Immature natural killer cell (primary cell): ENCODE data around the gene NLRC5. TPM values are rescaled to one million over a fixed set of nuclear protein-coding genes. Genes with fewer than 3 reads are reported as not detected.

ENCODE experiments used
- DNase-seq, 3 donors: peaks; one replicate each; pipeline ENCODE4 v3.0.0; 2022; ENCODE audit warnings: mixed read lengths in 1 of 3
- H3K27ac Mint-ChIP-seq, 6 donors: one replicate each; pipeline ENCODE4 v1.8.0; 2020; ENCODE audit warnings: mixed read lengths in 6 of 6, mild to moderate bottlenecking in 5 of 6, inconsistent platforms in 4 of 6, moderate library complexity in 3 of 6
- H3K27me3 Mint-ChIP-seq, 3 donors: one replicate each; pipeline ENCODE4 v1.8.0; 2020 to 2021; ENCODE audit warnings: low read depth in 3 of 3, mild to moderate bottlenecking in 3 of 3, mixed read lengths in 3 of 3, moderate library complexity in 3 of 3, inconsistent platforms in 1 of 3
- H3K36me3 Mint-ChIP-seq, 3 donors: one replicate each; pipeline ENCODE4 v1.8.0; 2020; ENCODE audit warnings: mixed read lengths in 3 of 3, inconsistent platforms in 2 of 3, mild to moderate bottlenecking in 2 of 3
- H3K4me1 Mint-ChIP-seq, 2 donors: one replicate each; pipeline ENCODE4 v1.8.0; 2020; ENCODE audit warnings: inconsistent platforms in 2 of 2, mild to moderate bottlenecking in 2 of 2, mixed read lengths in 2 of 2, moderate library complexity in 1 of 2
- H3K4me3 Mint-ChIP-seq, 5 donors: one replicate each; pipeline ENCODE4 v1.8.0; 2020; ENCODE audit warnings: mild to moderate bottlenecking in 5 of 5, mixed read lengths in 5 of 5, inconsistent platforms in 3 of 5, moderate library complexity in 3 of 5
- H3K9me3 Mint-ChIP-seq, 6 donors: one replicate each; pipeline ENCODE4 v1.8.0; 2020; ENCODE audit warnings: mild to moderate bottlenecking in 6 of 6, mixed read lengths in 6 of 6, inconsistent platforms in 4 of 6, moderate library complexity in 3 of 6
- polyA plus RNA-seq, 3 donors: library from polyadenylated mRNA; unstranded; fragments of 300-500 nt; fragmentation: Illumina TruSeq; gene quantifications; one replicate each; pipeline ENCODE4 v1.2.3, GENCODE V29; 2021

The NLRC5 gene
- polyA plus RNA-seq, 3 donors from 2014 or later: 18.2 to 151 (median 32.8) TPM

DNA sequence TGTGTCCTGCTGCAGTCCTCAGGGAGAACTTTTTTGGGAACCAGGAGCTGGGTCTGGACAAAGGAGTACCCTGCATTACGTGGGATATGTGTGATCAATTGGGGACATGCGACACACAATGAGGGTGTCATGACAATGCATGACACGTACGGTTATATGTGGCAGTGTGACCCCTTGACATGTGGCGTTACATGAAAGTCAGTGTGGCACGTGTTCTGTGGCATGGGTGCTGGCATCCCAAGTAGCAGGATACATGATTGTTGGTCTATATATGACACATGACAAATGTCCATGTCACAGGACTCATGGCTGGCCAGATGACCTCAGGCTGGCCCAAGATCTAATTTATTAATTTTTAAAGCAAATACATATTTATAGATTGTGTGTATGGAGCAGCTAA, 93.3 kb downstream of the NLRC5 start:
- H3K36me3 Mint-ChIP-seq: peaks cover 0 to 18% (median 0%) of the 10 kb centered on the region in 3 donors

DNA sequence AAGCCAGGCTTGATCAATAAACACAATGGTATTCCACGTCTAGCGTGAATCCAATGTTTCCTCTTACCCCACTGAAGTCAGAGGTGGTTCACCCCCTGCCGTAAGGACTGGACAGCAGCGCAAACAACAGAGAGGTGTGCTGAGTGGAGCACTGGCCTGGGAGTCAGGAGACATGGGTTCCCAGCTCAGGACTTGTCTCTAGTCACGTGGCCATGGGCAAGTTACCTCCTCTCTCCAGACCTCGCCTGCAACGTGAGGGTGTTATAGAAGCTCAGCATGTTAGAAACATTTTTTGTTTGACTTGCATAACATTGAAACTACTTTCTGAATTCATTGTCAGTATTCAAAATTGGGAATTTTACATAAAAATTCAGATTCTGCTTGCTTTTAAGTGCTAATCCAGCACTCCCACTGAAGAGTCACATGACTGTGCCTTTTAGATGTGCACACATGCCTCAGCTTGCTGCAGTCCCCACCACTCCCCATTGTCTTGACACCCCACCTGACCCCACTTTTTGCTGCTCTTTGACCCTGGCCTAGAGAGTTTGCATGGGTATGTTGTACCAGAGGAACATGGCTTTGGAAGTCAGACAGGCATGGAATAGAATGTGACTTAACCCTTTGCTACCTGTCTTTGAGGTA, 94.2 kb downstream of the NLRC5 start:
- Mint-ChIP-seq H3K27ac (peak overlapping the region; percentile 21 to 90 (median 76)), H3K9me3 (no peaks in the 10 kb centered on the region), H3K27me3 (peaks cover 0 to 10% (median 3%) of the 10 kb centered on the region in 3 donors), H3K4me1 (peaks cover 11 to 16% of the 10 kb centered on the region in 2 donors), H3K36me3 (peaks cover 0 to 18% (median 0%) of the 10 kb centered on the region in 3 donors), H3K4me3 (peak overlapping the region in 2 of 5 donors; percentile 15 to 17)
- no peak for DNase-seq

More for the DNA sequence above, 93.3 kb downstream of the NLRC5 start:
- Mint-ChIP-seq H3K4me1 (peaks cover 11 to 16% of the 10 kb centered on the region in 2 donors), H3K27me3 (peaks cover 0 to 7% (median 3%) of the 10 kb centered on the region in 3 donors), H3K27ac (peak overlapping the region in 1 of 6 donors; percentile 57), H3K4me3 (no peak overlapping the region), H3K9me3 (no peaks in the 10 kb centered on the region)
- no peak for DNase-seq

DNA sequence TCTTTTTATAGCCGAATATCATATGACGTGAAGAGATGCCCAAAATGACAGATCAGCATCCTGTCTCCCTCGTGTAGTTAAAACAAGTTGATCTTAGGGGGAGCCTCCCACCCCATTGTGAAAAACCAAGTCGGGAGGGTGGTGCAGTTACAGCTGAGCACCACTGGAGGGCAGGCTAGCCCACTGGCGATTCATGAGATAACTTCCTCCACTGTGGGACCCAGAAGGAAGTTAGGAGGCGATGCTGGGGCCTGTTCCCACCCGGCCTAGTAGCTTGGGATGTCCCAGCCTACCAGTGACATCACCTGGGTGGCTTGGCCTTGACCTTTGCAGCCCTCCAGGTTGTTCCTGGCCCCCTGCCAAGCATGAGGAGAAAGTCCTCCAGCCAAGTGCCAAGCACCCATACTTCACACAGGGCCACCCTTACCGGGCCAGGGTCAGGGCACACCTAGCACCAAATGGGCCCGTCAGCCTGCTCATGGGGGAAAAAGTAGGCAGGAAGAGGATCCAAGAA, 95.0 kb downstream of the NLRC5 start:
- H3K4me3 Mint-ChIP-seq: peak overlapping the region in 1 of 5 donors; percentile 17
- peak; percentile 66 to 75 (median 70) for DNase-seq
- peak overlapping the region; percentile 21 to 90 (median 76) for H3K27ac Mint-ChIP-seq
- H3K9me3 Mint-ChIP-seq: no peaks in the 10 kb centered on the region
- H3K27me3 Mint-ChIP-seq: peaks cover 3 to 10% (median 4%) of the 10 kb centered on the region in 3 donors
- H3K4me1 Mint-ChIP-seq: peaks cover 11 to 16% of the 10 kb centered on the region in 2 donors
- peaks cover 0 to 17% (median 0%) of the 10 kb centered on the region in 3 donors for H3K36me3 Mint-ChIP-seq

DNA sequence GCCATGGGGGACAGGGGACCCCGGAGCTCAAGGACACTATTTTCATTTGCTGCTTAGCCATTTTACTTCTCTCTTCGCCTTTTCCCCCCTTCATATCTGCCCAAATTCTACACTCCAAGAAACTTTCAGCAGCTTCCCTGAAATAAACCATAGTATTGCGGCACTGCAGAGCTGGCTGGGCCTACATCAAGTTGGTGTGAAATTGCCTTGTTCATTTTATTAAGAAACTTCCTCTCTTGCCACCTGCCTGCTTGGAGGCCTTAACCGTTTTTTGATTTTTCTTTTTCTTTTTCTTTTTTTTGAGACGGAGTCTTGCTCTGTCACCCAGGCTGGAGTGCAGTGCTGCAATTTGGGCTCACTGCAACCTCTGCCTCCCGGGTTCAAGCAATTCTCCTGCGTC, 95.6 kb downstream of the NLRC5 start:
- no peak for DNase-seq
- peaks cover 0 to 10% (median 0%) of the 10 kb centered on the region in 3 donors for H3K36me3 Mint-ChIP-seq
- no peaks in the 10 kb centered on the region for H3K9me3 Mint-ChIP-seq
- peak overlapping the region in 3 of 6 donors; percentile 12 to 60 (median 30) for H3K27ac Mint-ChIP-seq
- peaks cover 11 to 16% of the 10 kb centered on the region in 2 donors for H3K4me1 Mint-ChIP-seq
- H3K4me3 Mint-ChIP-seq: no peak overlapping the region
- peaks cover 1 to 10% (median 4%) of the 10 kb centered on the region in 3 donors for H3K27me3 Mint-ChIP-seq

DNA sequence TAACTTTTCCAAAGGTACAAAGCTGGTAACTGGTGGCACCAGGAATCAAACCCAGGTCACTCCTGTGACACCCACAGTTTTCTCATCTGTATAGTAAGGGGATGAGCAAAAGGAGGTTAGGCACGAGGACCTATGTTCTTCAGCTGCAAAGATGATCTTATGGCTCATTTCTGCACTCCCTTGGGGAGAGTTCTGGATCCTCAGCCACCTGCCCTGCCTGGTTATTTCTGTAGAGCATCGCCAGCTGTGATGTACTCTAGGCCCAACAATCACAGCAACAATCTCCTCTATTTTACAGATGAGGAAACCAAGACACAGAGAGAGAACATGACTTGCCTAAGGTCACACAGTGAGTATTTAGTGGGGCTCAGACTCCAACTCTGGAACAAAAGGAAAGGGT, 97.6 kb downstream of the NLRC5 start:
- no peak for DNase-seq
- Mint-ChIP-seq H3K27ac (no peak overlapping the region), H3K36me3 (peaks cover 0 to 2% (median 0%) of the 10 kb centered on the region in 3 donors), H3K9me3 (no peaks in the 10 kb centered on the region), H3K4me1 (peaks cover 15 to 26% of the 10 kb centered on the region in 2 donors), H3K27me3 (peaks cover 7 to 18% (median 17%) of the 10 kb centered on the region in 3 donors), H3K4me3 (no peak overlapping the region)

DNA sequence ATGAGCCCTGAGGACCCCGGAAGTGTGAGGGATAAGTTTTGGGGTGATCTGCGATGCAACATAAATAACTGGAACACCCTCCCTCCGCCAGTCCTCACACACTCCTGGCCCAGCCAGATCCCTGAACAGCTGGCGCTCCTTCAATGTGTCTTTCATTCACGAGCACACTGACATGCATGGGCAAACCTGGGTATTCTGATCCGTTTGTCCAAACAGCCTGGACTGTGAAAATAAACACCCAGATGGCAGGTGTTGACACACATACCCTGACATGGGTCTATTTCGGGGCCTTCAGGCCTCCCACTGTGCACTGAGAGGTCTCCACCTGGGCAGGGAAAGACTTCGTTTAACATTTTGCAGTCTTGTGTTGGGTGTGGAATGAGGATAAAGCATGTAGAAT, 100.0 kb downstream of the NLRC5 start:
- H3K27ac Mint-ChIP-seq: no peak overlapping the region
- no peaks in the 10 kb centered on the region for H3K36me3 Mint-ChIP-seq
- peaks cover 14 to 23% of the 10 kb centered on the region in 2 donors for H3K4me1 Mint-ChIP-seq
- no peak overlapping the region for H3K4me3 Mint-ChIP-seq
- H3K9me3 Mint-ChIP-seq: no peaks in the 10 kb centered on the region
- DNase-seq: no peak
- H3K27me3 Mint-ChIP-seq: peaks cover 8 to 27% (median 13%) of the 10 kb centered on the region in 3 donors

DNA sequence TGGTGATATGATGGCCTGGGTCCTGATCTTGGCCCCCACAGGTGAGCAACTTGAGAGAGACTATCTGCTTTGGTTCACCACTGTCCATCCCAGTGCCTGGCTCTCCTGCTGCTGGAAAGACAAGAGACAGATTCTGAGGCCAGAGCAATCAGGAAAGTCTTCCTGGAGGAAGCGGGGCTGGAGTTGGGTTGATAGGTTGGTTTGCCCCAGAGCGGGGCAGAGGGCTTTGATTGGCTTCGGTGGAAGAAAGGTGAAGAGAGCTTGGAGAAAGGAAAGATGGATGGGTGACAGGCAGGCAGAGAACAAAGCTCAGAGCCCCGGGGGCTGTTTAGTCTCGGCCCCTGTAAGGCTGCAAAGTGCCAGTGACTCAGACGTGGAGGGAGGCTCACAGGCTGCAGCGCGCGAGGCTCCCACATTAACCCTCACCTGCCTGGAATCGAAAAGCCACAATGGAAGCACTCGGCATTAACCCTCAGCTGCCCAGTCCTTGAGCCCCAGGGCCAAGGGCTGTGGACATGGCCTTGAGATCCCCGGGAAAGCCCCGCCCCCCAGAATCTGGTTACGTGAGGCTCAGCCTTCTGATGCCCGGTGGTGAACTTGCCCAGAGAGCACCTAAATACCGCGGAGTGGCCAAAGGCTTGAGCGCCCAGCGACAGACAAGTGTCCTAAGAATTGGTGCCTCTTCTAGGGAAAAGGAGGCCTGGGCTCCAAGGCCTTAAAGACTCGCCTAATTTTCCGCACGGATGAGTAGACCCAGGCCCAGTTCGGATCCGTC, 102.0 kb downstream of the NLRC5 start:
- H3K27ac Mint-ChIP-seq: no peak overlapping the region

DNA sequence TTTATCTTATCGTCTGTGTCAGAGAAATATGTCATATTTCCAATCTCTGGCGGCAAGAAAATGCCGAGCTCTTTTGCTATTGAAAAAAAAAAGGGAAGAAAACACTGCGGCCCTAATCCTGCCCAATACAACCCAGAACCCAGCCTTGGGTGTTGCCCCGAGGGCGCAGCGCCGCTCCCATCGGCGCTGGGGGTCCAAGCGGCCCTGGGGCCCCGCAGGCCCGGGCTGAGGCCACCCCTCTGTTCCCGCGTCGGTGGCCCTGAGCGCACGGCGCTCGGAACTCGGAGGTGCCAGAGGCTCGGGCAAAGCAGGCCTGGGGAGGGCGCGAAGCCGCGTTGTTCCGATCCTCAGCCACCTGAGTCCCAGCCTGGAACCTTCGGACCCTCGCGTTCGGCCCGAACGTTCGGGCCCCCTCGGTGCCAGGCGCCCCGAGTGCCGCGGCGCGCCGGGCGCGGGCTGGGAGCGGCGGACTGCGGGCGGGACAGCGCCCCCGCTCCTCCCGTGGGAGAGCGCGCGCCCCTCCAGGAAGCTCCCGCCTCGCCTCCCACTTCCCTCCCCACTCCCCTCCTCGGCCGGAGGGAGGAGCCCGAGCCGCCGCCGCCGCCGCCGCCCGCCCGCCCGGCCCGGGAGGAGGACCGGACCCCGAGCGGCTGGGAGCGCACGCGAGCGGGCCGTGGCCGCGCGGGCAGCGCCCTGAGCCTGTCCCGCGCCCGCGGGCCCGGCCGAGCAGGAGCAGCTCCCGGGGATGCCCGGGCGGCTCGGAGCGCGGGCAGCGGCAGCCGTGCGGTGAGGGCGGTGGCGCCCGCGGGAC, 102.8 kb downstream of the NLRC5 start, which contains the start of gene CPNE2:
Gene CPNE2, plus strand, starts transcription at position 609 of the 811 bp plus-strand sequence. CDS start 18,160 bp downstream, outside the sequence.
- H3K36me3 Mint-ChIP-seq: no peaks in the 10 kb centered on the region
- peaks cover 9 to 15% of the 10 kb centered on the region in 2 donors for H3K4me1 Mint-ChIP-seq
- H3K27ac Mint-ChIP-seq: no peak within 1 kb of the TSS
- peaks cover 10 to 31% (median 14%) of the 10 kb centered on the region in 3 donors for H3K27me3 Mint-ChIP-seq
- H3K4me3 Mint-ChIP-seq: peak within 1 kb of the TSS; percentile 67 to 80 (median 75)
- DNase-seq: peak in 1 of 3 donors; percentile 12
- no peaks in the 10 kb centered on the region for H3K9me3 Mint-ChIP-seq

More for the DNA sequence above, 102.0 kb downstream of the NLRC5 start:
- peak overlapping the region; percentile 43 to 79 (median 74) for H3K4me3 Mint-ChIP-seq
- DNase-seq: no peak
- no peaks in the 10 kb centered on the region for H3K36me3 Mint-ChIP-seq
- H3K27me3 Mint-ChIP-seq: peaks cover 10 to 31% (median 14%) of the 10 kb centered on the region in 3 donors
- H3K4me1 Mint-ChIP-seq: peaks cover 9 to 15% of the 10 kb centered on the region in 2 donors
- no peaks in the 10 kb centered on the region for H3K9me3 Mint-ChIP-seq

DNA sequence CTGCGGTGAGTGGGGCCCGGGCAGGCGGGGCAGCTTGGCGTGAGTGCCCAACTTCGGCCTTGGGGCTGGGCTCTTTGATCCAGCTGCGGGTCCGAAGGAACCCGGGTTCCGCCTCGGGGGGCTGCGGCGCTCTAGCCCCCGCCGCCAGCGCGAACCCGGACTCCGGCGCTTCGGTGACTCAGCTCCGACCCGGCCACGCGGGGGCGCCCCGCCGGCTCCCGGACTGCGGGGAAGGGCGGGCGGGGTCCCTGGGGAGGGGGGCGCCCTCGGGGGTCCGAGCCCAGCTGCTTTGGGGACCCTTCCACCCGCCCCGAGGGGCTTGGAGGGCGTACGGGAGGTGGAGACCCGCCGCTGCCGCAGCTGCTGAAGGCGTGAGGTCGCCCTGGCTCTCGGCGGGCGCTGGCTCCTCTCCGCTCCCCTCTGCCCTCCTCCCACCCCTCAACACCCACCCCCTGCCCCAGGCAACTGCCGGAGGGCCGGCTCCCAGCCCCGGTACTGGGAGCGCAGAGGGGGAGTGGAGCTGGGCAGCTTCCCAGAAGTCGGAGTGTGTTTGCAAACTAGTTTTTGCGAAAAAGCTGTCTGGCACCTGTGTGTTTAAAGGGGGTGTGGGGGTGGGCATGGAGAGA, 103.5 kb downstream of the NLRC5 start:
- DNase-seq: peak; percentile 15 to 31 (median 30)
- Mint-ChIP-seq H3K27me3 (peaks cover 10 to 31% (median 13%) of the 10 kb centered on the region in 3 donors), H3K4me1 (peaks cover 9 to 15% of the 10 kb centered on the region in 2 donors), H3K9me3 (no peaks in the 10 kb centered on the region), H3K4me3 (peak overlapping the region; percentile 66 to 80 (median 72)), H3K27ac (no peak overlapping the region), H3K36me3 (no peaks in the 10 kb centered on the region)

DNA sequence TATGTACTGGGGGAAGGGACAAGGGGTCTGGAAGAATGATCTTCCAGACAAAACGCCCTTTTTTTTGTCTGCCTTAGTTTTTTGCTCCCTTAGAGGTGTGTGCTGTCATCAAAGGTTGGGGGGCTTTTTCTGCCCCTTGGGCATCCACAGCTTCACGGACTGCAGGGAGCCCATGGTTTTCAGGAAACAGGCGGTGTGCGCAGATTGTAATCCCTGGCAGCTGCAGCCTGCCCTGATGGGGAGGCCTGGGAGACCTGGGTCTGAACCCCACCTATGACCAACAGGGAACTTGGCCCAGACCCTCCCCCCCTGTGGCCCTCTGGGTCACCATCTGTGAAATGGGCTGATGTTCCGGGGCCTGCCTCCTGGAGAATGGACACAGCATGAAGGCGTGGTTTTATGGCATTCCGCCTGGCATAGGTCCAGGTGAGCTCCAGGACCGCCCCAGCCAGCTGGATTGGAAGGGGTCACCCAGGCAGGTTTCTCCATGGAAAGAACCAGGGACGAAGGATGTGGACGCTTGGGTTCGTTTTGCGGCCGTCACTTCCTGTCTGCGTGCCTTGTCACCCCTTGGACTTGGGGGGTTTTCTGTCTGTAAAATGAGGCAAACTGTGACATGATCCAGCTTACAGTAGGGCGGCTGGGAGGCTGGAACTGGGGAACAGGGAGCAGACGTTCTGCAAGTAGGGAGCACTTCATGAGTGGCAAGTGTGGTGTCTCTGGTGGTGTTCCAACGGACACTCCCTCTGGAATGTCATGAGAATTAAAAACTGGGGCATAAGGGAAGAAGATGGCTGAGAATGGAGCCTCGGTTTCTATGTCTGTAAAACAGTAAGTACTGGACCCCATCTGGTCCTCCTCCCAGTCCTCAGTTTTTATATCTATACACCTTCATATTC, 104.6 kb downstream of the NLRC5 start:
- H3K36me3 Mint-ChIP-seq: no peaks in the 10 kb centered on the region
- DNase-seq: no peak
- peak overlapping the region; percentile 66 to 80 (median 72) for H3K4me3 Mint-ChIP-seq
- no peaks in the 10 kb centered on the region for H3K9me3 Mint-ChIP-seq
- H3K27me3 Mint-ChIP-seq: peaks cover 10 to 31% (median 12%) of the 10 kb centered on the region in 3 donors
- no peak overlapping the region for H3K27ac Mint-ChIP-seq
- peaks cover 9 to 15% of the 10 kb centered on the region in 2 donors for H3K4me1 Mint-ChIP-seq

DNA sequence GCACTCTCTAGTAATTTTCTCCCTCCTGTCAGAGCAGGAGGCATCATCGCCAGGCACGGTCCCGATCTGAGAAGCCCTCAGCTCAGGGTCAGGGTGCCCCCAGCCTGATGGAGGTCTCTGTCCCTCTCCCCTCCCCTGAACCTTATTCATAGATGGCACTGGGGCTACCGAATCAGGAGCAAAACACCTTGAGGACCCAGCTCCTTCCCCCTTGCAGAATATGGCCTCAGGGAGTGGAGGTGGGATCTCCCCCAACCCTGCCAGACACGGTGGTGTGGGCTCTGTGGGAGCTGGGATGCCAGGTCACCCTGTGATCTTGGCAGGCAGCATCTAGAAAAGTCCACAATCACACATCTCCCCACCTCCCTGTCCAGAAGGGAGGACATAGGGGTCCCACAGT, 105.6 kb downstream of the NLRC5 start:
- Mint-ChIP-seq H3K4me1 (peaks cover 9 to 15% of the 10 kb centered on the region in 2 donors), H3K27ac (no peak overlapping the region), H3K4me3 (peak overlapping the region in 2 of 5 donors; percentile 18 to 61), H3K36me3 (no peaks in the 10 kb centered on the region), H3K27me3 (peaks cover 10 to 27% (median 12%) of the 10 kb centered on the region in 3 donors), H3K9me3 (no peaks in the 10 kb centered on the region)
- DNase-seq: no peak

DNA sequence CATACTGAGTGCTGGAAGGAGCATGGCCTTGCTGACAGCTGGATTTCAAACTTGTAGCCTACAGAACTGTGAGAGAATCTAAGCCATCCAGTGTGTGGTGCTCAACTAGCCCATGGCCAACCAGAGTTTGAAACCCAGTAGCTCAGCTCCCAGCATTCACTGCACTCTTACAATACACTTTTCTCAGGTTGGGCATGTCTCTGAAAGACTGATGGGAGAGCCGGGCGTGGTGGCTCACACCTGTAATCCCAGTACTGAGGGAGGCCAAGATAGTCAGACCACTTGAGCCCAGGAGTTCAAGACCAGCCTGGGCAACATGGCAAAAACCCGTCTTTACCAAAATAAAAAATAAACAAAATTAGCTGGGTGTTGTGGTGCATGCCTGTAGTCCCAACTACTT, 106.8 kb downstream of the NLRC5 start:
- Mint-ChIP-seq H3K4me3 (no peak overlapping the region), H3K27ac (no peak overlapping the region)

More for the DNA sequence above, 106.8 kb downstream of the NLRC5 start:
- H3K36me3 Mint-ChIP-seq: no peaks in the 10 kb centered on the region
- H3K27me3 Mint-ChIP-seq: peaks cover 8 to 20% (median 10%) of the 10 kb centered on the region in 3 donors
- no peak for DNase-seq
- peaks cover 9 to 13% of the 10 kb centered on the region in 2 donors for H3K4me1 Mint-ChIP-seq
- no peaks in the 10 kb centered on the region for H3K9me3 Mint-ChIP-seq
